Mononuclear cell (primary cell): ENCODE data around the gene GALNT9. TPM values are rescaled to one million over a fixed set of nuclear protein-coding genes. Genes with fewer than 3 reads are reported as not detected.
"Not testable (repeated sequence)": the region's sequence is repeated elsewhere in the genome, so short reads cannot be mapped to it uniquely, and the experiment has no call there.

Experiments
- H3K27me3 ChIP-seq: 2 replicates; pipeline ENCODE4 v1.6.0; 2011; ENCODE audit warnings: low read length, control low read depth; ENCODE audit not compliant: insufficient read depth
- H3K4me1 ChIP-seq: 2 replicates; pipeline ENCODE4 v1.5.1; 2011; ENCODE audit warnings: mild to moderate bottlenecking, low read length, control low read depth; ENCODE audit not compliant: insufficient read depth
- H3K4me3 ChIP-seq: 2 replicates; pipeline ENCODE4 v1.5.1; 2011; ENCODE audit warnings: mild to moderate bottlenecking, low read length, moderate library complexity
- H3K9me3 ChIP-seq: 2 replicates; pipeline ENCODE4 v1.5.1; 2011; ENCODE audit warnings: low read depth, mild to moderate bottlenecking, control low read depth, low read length
- total RNA-seq: library from RNA; depleted of rRNA; stranded (reverse); fragments of >200 nt; gene quantifications from one replicate; pipeline ENCODE4 v1.2.3, GENCODE V29; 2012

Gene GALNT9
- total RNA-seq, 1 donor = 0.63 TPM

GRCh38 chr12:132270969-132271754 lies 58.2 kb downstream of the GALNT9 start:
- no peaks in the 10 kb centered on the region for H3K4me1 ChIP-seq

GRCh38 chr12:132270516-132270915 lies 58.9 kb downstream of the GALNT9 start:
- no peaks in the 10 kb centered on the region for H3K9me3 ChIP-seq
- no peak overlapping the region for H3K4me3 ChIP-seq
- H3K4me1 ChIP-seq = no peaks in the 10 kb centered on the region
- H3K27me3 ChIP-seq = no peaks in the 10 kb centered on the region

More at GRCh38 chr12:132270969-132271754, 58.2 kb downstream of the GALNT9 start:
- H3K27me3 ChIP-seq = no peaks in the 10 kb centered on the region
- no peak overlapping the region for H3K4me3 ChIP-seq
- H3K9me3 ChIP-seq = no peaks in the 10 kb centered on the region

GRCh38 chr12:132269271-132269968 lies 60.0 kb downstream of the GALNT9 start:
- no peaks in the 10 kb centered on the region for H3K4me1 ChIP-seq

GRCh38 chr12:132268674-132269073 lies 60.7 kb downstream of the GALNT9 start:
- no peak overlapping the region for H3K4me3 ChIP-seq

More at GRCh38 chr12:132269271-132269968, 60.0 kb downstream of the GALNT9 start:
- Histone ChIP-seq H3K9me3 (no peaks in the 10 kb centered on the region), H3K27me3 (no peaks in the 10 kb centered on the region), H3K4me3 (no peak overlapping the region)

GRCh38 chr12:132267873-132268272 lies 61.5 kb downstream of the GALNT9 start:
- Histone ChIP-seq H3K4me1 (no peaks in the 10 kb centered on the region), H3K27me3 (no peaks in the 10 kb centered on the region), H3K4me3 (no peak overlapping the region), H3K9me3 (no peaks in the 10 kb centered on the region)

More at GRCh38 chr12:132268674-132269073, 60.7 kb downstream of the GALNT9 start:
- Histone ChIP-seq H3K9me3 (no peaks in the 10 kb centered on the region), H3K4me1 (no peaks in the 10 kb centered on the region), H3K27me3 (no peaks in the 10 kb centered on the region)

GRCh38 chr12:132266802-132267201 lies 62.6 kb downstream of the GALNT9 start:
- Histone ChIP-seq H3K9me3 (no peaks in the 10 kb centered on the region), H3K4me3 (no peak overlapping the region), H3K27me3 (no peaks in the 10 kb centered on the region), H3K4me1 (no peaks in the 10 kb centered on the region)

- no peaks in the 10 kb centered on the region for H3K27me3 ChIP-seq
- H3K4me3 ChIP-seq = no peak overlapping the region
Measured at GRCh38 chr12:132266370-132266769, 63.0 kb downstream of the GALNT9 start.

GRCh38 chr12:132265822-132266221 lies 63.6 kb downstream of the GALNT9 start:
- H3K4me3 ChIP-seq, H3K4me1 ChIP-seq, H3K27me3 ChIP-seq, H3K9me3 ChIP-seq: not testable (repeated sequence)

More at GRCh38 chr12:132266370-132266769, 63.0 kb downstream of the GALNT9 start:
- Histone ChIP-seq H3K4me1 (no peaks in the 10 kb centered on the region), H3K9me3 (no peaks in the 10 kb centered on the region)

- H3K27me3 ChIP-seq = no peaks in the 10 kb centered on the region
- no peak overlapping the region for H3K4me3 ChIP-seq
- no peaks in the 10 kb centered on the region for H3K4me1 ChIP-seq
- H3K9me3 ChIP-seq = no peaks in the 10 kb centered on the region
Measured at GRCh38 chr12:132265056-132265800, 64.2 kb downstream of the GALNT9 start.

- no peaks in the 10 kb centered on the region for H3K27me3 ChIP-seq
- no peak overlapping the region for H3K4me3 ChIP-seq
- no peaks in the 10 kb centered on the region for H3K9me3 ChIP-seq
- H3K4me1 ChIP-seq = no peaks in the 10 kb centered on the region
Measured at GRCh38 chr12:132264086-132265010, 65.0 kb downstream of the GALNT9 start.

- Histone ChIP-seq H3K9me3 (no peaks in the 10 kb centered on the region), H3K4me3 (no peak overlapping the region), H3K4me1 (no peaks in the 10 kb centered on the region), H3K27me3 (no peaks in the 10 kb centered on the region)
Measured at GRCh38 chr12:132263451-132264049, 65.8 kb downstream of the GALNT9 start.

- Histone ChIP-seq H3K27me3 (no peaks in the 10 kb centered on the region), H3K4me3 (no peak overlapping the region), H3K9me3 (no peaks in the 10 kb centered on the region), H3K4me1 (no peaks in the 10 kb centered on the region)
Measured at GRCh38 chr12:132263061-132263360, 66.4 kb downstream of the GALNT9 start.

- Histone ChIP-seq H3K4me3 (no peak overlapping the region), H3K4me1 (no peaks in the 10 kb centered on the region), H3K27me3 (no peaks in the 10 kb centered on the region), H3K9me3 (no peaks in the 10 kb centered on the region)
Measured at GRCh38 chr12:132262256-132263060, 66.9 kb downstream of the GALNT9 start.
